ENCODE measurements around the gene KDM1B.

DNA sequence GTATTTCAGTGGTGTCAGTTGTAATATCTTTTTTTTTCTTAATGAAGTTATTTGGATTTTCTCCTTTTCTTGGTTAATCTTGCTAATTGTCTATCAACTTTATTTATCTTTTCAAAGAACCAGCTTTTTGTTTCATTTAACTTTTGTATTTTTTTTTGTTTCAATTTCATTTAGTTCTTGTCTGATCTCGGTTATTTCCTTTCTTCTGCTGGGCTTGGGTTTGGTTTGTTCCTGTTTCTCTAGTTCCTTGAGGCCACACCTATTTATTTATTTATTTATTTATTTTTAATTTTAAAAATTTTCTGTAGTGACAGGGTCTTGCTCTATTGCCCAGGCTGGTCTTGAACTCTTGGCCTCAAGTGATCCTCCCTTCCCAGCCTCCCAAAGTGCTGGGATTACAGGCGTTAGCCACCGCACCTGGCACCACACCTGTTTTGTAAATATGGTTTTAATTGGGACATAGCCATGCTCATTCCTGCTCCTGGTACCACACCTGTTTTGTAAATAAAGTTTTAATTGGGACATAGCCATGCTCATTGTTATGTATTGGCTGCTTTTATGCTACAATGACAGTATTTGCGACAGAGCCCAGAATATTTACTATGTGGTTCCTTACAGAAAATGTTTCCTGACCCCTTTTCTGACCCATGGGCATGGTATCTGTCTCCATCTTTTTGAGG is 22.2 kb downstream of the KDM1B start:
- TF ChIP-seq, protein P1, sequence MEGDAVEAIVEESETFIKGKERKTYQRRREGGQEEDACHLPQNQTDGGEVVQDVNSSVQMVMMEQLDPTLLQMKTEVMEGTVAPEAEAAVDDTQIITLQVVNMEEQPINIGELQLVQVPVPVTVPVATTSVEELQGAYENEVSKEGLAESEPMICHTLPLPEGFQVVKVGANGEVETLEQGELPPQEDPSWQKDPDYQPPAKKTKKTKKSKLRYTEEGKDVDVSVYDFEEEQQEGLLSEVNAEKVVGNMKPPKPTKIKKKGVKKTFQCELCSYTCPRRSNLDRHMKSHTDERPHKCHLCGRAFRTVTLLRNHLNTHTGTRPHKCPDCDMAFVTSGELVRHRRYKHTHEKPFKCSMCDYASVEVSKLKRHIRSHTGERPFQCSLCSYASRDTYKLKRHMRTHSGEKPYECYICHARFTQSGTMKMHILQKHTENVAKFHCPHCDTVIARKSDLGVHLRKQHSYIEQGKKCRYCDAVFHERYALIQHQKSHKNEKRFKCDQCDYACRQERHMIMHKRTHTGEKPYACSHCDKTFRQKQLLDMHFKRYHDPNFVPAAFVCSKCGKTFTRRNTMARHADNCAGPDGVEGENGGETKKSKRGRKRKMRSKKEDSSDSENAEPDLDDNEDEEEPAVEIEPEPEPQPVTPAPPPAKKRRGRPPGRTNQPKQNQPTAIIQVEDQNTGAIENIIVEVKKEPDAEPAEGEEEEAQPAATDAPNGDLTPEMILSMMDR (conservative IDR thresholded peaks at IDR 0.05; ENCODE audit: low read depth, low read length): no peak
- TF ChIP-seq EZH2 (IDR thresholded peaks at IDR 0.05; ENCODE audit: borderline replicate concordance, low read depth, low read length, poor library complexity, severe bottlenecking): no peak

Data from A673 (cell line).